HG02981 (cell line): ENCODE measurements around the gene PROCA1.

Experiments used
- ATAC-seq: cut with Tn5 transposase; IDR thresholded peaks from one replicate; pipeline ENCODE4 v1.9.1; 2021; ENCODE audit warnings: mild to moderate bottlenecking, moderate library complexity; ENCODE audit not compliant: unreplicated experiment

The PROCA1 gene

GRCh38 chr17:28711723-28712031 lies at the start of gene PROCA1:
Gene PROCA1 (minus strand): TSS chr17:28711888. CDS start chr17:28711660, 228 bp downstream.
- ATAC-seq, result peak; percentile 9

GRCh38 chr17:28760601-28761562 lies 49.2 kb upstream of the PROCA1 start:
- ATAC-seq, result no peak

GRCh38 chr17:28759256-28759865 lies 47.7 kb upstream of the PROCA1 start:
- no peak for ATAC-seq

- ATAC-seq, result no peak
Measured at GRCh38 chr17:28758411-28759121, 46.9 kb upstream of the PROCA1 start.

GRCh38 chr17:28756049-28756804 lies 44.5 kb upstream of the PROCA1 start:
- ATAC-seq, result no peak

- no peak for ATAC-seq
Measured at GRCh38 chr17:28755486-28755885, 43.8 kb upstream of the PROCA1 start.

- ATAC-seq, result no peak
Measured at GRCh38 chr17:28751600-28752366, 40.1 kb upstream of the PROCA1 start.

GRCh38 chr17:28750178-28751047 lies 38.7 kb upstream of the PROCA1 start:
- peak; percentile 64 for ATAC-seq

- peak; percentile 5 for ATAC-seq
Measured at GRCh38 chr17:28749516-28750177, 38.0 kb upstream of the PROCA1 start.

- no peak for ATAC-seq
Measured at GRCh38 chr17:28748852-28749515, 37.3 kb upstream of the PROCA1 start.

- no peak for ATAC-seq
Measured at GRCh38 chr17:28747801-28748750, 36.4 kb upstream of the PROCA1 start.

- ATAC-seq, result no peak
Measured at GRCh38 chr17:28747051-28747691, 35.5 kb upstream of the PROCA1 start.

GRCh38 chr17:28746611-28747050 lies 34.9 kb upstream of the PROCA1 start:
- no peak for ATAC-seq

GRCh38 chr17:28745786-28746411 lies 34.2 kb upstream of the PROCA1 start:
- no peak for ATAC-seq

GRCh38 chr17:28744972-28745785 lies 33.5 kb upstream of the PROCA1 start:
- no peak for ATAC-seq
